Iris pigment epithelial cell (primary cell): Measurements from ENCODE around the gene CGB3.
"Not testable (repeated sequence)": the region's sequence is repeated elsewhere in the genome, so short reads cannot be mapped to it uniquely, and the experiment has no call there.

Experiments used
- DNase-seq: peaks from one replicate; pipeline ENCODE4 v3.0.0-alpha.2; 2011; ENCODE audit warnings: low read depth

CGB3 gene

GRCh38 chr19:49042666-49043065, 18.5 kb upstream of the CGB3 start:
- not testable (repeated sequence) for DNase-seq

GRCh38 chr19:49042177-49042576, 18.0 kb upstream of the CGB3 start:
- DNase-seq: no peak

- DNase-seq: not testable (repeated sequence)
Measured at GRCh38 chr19:49039736-49040135, 15.6 kb upstream of the CGB3 start.

- DNase-seq: peak; percentile 78
Measured at GRCh38 chr19:49038557-49039276, 14.6 kb upstream of the CGB3 start.

DNA sequence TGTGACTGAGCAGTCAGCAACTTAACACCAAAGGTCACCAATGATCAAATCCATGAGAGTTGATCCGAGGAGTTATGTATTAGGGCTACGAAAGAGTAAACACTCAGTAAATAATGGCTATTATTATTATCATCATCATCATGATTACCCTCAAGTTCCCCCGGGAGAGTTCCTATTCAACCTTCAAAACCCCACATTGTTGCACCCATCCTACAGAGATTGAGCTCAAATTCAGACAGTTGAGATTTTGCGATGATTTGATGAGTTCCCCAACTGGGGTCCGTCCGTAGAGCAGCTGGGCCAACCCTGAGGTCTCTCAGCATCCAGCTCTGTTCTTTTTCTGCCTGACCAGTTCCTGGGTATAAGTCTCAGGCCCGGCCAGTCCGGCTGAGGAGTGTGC, 14.0 kb upstream of the CGB3 start:
- not testable (repeated sequence) for DNase-seq

DNA sequence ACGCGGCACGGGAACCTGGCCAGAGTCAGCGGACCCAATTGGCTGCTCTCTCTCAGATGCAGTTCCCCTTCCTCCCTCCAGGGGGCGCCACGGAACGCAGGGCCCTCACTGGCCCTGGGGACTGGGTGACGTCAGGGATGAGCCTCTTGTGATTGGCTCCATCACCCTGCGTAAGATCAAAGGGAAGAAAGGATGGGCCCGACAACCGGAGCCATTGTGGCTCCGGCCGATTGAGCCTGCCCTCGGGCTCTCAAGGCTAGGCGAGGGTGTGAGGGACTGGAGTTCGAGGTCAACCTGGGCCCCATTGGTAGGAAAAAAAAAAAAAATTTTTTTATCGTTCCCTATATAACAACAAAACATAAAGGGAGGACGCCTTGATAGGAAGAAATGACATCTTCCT, 12.7 kb upstream of the CGB3 start, which contains the start of gene CGB1:
Gene CGB1, minus strand, starts transcription at position 81 of the 400 bp plus-strand sequence. CDS start 184 bp downstream, outside the sequence.
- not testable (repeated sequence) for DNase-seq

GRCh38 chr19:49031642-49032301, 7.6 kb upstream of the CGB3 start, which contains the start of gene CGB2:
Gene CGB2 (plus strand): TSS chr19:49031890. CDS start chr19:49032096, 206 bp downstream.
- DNase-seq: not testable (repeated sequence)

GRCh38 chr19:49030323-49030722, 6.2 kb upstream of the CGB3 start:
- not testable (repeated sequence) for DNase-seq

GRCh38 chr19:49029749-49030148, 5.6 kb upstream of the CGB3 start:
- peak; percentile 18 for DNase-seq

DNA sequence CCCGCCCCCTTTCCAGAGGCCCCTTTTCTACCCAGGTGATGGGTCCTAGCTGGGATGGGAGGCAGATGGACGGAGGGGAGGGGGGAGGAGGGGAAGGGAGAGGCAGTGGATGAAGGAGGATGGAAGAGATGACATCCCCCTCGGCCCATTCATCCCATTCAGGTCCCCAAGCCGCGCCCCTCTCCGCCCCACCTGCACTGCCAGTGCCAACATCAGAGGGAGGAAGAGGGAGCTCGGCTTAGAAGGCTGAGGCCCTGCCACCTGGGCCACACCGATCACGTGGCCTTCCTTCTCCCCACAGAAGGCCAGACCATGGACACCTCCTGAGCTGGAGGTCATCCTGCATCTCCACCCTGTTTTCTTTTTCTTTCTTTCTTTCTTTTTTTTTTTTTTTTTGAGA, 4.6 kb upstream of the CGB3 start:
- DNase-seq: not testable (repeated sequence)

DNA sequence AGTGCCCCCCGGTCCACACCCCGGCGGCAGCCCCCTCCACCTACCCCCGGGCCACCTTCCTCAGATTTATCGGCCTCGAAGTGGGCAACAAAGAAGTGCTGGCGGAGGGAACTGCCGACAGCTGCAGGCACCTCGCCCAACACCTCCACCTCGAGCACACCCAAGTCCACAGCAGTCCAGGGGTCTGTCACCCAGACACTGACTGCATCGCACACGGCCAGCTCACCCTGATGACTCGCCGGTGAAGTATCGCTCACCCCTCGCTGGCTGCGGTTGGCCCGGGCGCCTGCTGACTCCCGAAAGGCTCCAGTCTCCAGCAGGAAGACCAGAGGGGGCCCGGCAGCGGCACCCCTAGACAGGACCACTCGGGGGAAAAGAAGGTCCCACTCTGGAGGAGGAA, 1.5 kb upstream of the CGB3 start:
- DNase-seq: not testable (repeated sequence)

GRCh38 chr19:49025088-49025487, 955 bp upstream of the CGB3 start:
- not testable (repeated sequence) for DNase-seq

DNA sequence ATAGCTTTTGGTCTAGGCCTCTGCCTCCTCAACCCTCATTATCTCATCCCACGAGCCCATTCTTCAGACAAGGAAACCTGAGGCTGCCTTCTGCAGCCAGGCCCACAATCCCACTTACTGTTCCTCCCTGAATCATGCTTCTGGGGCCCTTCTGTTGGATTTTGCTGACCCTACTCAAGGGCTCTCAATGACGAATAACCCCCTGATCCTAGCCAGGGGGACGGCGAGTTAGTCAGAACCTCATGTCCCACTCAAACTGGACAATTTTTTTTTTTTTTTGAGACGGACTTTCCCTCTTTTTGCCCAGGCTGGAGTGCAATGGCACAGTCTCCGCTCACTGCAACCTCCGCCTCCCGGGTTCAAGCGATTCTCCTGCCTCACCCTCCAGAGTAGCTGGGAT, 2.0 kb downstream of the CGB3 start:
- no peak for DNase-seq

DNA sequence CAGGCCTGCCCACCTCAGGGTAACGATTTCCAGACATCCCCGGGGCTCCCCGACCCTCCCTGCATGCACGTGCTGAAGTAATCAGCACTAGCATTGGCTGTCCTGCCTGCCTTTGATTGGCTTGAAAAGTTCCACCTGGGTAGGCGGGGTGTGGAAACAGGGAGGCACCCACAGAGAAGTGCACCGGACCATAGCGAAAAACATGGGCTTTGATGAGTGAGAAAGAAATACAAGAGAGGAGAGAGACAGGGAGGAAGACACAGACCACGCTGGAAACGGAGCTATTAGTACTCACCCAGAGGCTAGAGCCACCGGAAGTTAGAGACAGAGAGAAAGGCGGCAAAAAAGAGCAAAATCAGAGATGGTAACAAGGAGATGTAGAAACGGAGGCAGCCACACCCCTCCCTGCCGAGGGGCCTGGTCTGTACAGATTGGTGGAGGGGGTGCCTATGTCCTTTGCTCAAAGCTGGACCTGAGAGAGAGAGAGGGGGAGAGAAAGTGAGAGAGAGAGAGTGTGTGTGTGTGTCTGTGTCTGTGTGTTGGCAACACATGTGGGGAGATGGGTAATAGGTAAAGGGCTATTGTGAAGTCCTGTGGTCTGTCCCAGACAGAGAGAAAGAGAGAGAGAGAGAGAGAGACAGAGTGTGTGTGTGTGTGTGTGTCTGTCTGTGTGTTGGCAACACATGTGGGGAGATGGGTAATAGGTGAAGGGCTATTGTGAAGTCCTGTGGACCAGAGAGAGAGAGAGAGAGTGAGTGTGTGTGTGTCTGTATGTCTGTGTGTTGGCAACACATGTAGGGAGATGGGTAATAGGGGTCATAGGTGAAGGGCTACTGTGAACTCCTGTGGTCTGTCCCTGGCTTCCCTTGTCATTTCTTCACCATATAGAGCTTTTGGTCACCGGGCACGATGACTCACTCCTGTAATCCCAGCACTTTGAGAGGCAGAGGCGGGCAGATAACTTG, 2.9 kb downstream of the CGB3 start:
- peak; percentile 23 for DNase-seq

- DNase-seq: no peak
Measured at GRCh38 chr19:49020342-49020741, 3.8 kb downstream of the CGB3 start.

DNA sequence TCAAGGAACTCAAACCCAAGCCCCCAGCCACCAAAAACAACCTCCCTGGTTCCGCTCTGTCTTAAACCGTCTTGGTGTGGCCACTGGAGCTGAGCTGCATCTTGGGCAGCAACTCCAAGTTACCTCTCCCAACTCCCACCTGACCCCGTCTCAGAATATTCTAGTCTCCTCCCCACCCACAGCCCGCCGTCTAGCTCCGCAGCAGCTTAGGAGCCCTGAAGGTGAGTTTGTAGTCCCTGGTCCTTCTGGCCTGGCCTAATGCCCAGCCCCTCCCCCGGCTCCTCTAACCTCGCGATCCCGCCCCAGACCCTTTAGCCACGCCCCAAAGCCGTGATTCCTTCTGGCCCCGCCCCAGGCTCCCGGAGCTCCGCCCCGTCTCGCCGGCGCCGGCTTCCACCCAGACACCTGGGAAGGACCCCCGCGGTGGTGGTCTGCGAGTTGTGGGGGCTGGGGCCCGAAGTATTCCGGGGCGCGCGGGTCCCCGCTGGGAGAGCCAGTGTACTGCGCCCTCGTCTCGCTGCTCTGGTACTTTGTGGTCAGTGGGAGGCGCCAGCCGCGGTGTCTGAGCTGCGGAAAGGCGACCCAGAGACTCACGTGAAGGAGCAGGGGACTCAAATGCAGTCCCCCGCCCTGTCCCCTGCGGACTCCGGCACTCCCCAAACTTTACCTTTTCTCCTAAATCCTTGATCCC, 4.7 kb downstream of the CGB3 start:
- DNase-seq: peak; percentile 53

DNA sequence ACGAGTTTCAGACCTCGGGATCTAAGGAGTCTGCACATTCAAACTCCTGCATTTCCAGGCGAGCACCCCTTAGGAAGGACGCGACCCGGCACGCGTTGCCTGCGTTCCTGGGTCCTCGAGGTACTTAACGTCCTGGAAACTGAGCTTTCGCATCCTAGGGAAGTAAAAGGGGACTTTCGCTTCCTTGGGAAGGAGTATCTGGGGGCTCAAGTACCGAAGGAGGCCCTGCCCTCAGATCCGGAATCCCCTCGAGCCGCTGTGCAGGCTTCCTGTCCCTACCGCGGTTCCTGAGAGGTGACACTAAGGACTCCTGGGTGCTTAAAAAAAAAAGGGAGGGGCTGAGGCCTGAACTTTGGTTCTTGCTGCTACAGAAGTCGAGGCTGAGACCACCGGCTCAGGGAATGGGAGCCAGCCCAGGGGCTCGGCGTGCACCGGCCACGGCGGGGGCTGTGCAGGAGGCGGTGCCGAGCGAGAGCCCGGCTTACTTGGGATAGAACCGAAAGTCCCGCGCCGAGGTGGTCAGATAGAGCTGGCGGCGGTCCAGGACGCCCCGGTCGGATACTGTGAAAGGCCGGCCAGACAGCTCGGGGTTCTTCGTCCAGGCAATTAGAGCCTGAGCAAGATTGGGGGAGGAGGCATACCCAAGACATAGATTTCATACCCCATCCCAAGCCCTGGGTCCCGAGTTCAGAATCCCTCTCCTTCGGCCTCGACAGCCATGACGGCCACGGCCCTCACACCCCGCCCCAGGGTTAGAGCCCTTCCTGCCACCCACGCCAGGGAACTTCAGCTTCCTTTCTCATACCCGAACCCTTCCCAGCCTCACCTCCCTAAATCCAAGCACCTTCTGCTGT, 5.5 kb downstream of the CGB3 start:
- not testable (repeated sequence) for DNase-seq

DNA sequence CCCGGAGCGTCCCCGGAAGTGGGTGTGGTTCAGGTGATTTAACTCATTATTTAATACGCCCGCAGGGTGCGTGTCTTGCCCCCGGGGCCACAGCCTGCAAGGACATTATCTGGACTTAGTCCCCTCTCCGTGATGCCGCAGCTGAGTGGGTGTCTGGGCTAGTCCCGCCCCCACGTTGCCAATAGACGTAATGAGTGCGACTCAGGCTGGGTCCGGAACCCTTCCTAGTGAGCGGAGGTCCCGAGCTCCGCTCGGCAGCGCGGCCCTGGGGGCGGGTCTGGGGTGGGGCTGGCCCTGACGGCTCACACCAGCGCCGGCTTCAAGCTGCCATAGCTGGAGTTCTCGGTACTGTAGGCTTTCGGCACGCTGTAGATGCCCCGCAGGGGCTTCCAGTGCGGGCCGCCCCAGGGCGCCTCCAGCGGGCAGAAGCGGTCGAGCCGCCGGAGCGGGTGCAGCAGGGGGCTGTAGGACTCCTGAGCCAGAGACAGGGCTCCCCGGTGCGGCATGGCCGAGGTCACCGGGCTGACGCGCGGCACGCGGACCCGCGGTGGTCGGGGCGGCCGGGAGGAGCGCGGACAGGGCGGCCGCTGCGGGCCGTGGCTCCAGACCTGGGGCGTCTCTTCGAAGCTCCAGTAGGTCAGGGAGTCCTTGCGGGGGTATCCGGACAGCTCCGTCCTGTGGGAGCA, 6.3 kb downstream of the CGB3 start:
- peak; percentile 56 for DNase-seq

GRCh38 chr19:49017041-49017665, 7.0 kb downstream of the CGB3 start, which contains the start of gene LHB:
Gene LHB (minus strand): TSS chr19:49017091. CDS start chr19:49017081, 10 bp downstream.
- no peak for DNase-seq
